ENCODE data around the gene MITF.

- no peak for TF ChIP-seq CTCF (IDR thresholded peaks at IDR 0.05)
- TF ChIP-seq POLR2A (IDR thresholded peaks at IDR 0.05): no peak
Observed at GRCh38 chr3:69998759-69999139, 259.5 kb downstream of the MITF start.
